Neuron (in vitro differentiated cells): ENCODE data around the gene CDH4.

ENCODE experiments used
- H2AFZ ChIP-seq: one replicate; pipeline ENCODE4 v1.6.1; 2013; ENCODE audit warnings: low read depth, mild to moderate bottlenecking, inconsistent platforms, low read length, moderate library complexity
- H3K27me3 ChIP-seq: one replicate; pipeline ENCODE4 v1.6.1; 2013; ENCODE audit warnings: low read length; ENCODE audit not compliant: insufficient read depth
- H3K36me3 ChIP-seq: one replicate; pipeline ENCODE4 v1.6.1; 2013; ENCODE audit warnings: low read length; ENCODE audit not compliant: insufficient read depth
- H3K4me1 ChIP-seq: one replicate; pipeline ENCODE4 v1.6.1; 2013; ENCODE audit warnings: low read length; ENCODE audit not compliant: insufficient read depth
- H3K4me3 ChIP-seq: 2 replicates; pipeline ENCODE4 v1.5.1; 2013; ENCODE audit warnings: mild to moderate bottlenecking, low read length, moderate library complexity
- H3K9me3 ChIP-seq: one replicate; pipeline ENCODE4 v1.6.1; 2013; ENCODE audit warnings: low read length

CDH4 gene

GRCh38 chr20:61541537-61541936 lies 289.5 kb downstream of the CDH4 start:
- H2AFZ ChIP-seq: no peak overlapping the region
- H3K36me3 ChIP-seq: no peaks in the 10 kb centered on the region
- no peak overlapping the region for H3K4me3 ChIP-seq
- H3K9me3 ChIP-seq: peaks cover 4% of the 10 kb centered on the region
- H3K27me3 ChIP-seq: no peaks in the 10 kb centered on the region
- peaks cover 7% of the 10 kb centered on the region for H3K4me1 ChIP-seq

GRCh38 chr20:61543086-61543485 lies 291.0 kb downstream of the CDH4 start:
- H2AFZ ChIP-seq: no peak overlapping the region
- peaks cover 4% of the 10 kb centered on the region for H3K9me3 ChIP-seq
- H3K4me3 ChIP-seq: no peak overlapping the region
- no peaks in the 10 kb centered on the region for H3K36me3 ChIP-seq
- no peaks in the 10 kb centered on the region for H3K27me3 ChIP-seq
- H3K4me1 ChIP-seq: no peaks in the 10 kb centered on the region

- Histone ChIP-seq H3K36me3 (no peaks in the 10 kb centered on the region), H2AFZ (no peak overlapping the region), H3K4me3 (no peak overlapping the region), H3K4me1 (no peaks in the 10 kb centered on the region), H3K27me3 (no peaks in the 10 kb centered on the region), H3K9me3 (peaks cover 4% of the 10 kb centered on the region)
Measured at GRCh38 chr20:61543931-61544745, 292.1 kb downstream of the CDH4 start.

DNA sequence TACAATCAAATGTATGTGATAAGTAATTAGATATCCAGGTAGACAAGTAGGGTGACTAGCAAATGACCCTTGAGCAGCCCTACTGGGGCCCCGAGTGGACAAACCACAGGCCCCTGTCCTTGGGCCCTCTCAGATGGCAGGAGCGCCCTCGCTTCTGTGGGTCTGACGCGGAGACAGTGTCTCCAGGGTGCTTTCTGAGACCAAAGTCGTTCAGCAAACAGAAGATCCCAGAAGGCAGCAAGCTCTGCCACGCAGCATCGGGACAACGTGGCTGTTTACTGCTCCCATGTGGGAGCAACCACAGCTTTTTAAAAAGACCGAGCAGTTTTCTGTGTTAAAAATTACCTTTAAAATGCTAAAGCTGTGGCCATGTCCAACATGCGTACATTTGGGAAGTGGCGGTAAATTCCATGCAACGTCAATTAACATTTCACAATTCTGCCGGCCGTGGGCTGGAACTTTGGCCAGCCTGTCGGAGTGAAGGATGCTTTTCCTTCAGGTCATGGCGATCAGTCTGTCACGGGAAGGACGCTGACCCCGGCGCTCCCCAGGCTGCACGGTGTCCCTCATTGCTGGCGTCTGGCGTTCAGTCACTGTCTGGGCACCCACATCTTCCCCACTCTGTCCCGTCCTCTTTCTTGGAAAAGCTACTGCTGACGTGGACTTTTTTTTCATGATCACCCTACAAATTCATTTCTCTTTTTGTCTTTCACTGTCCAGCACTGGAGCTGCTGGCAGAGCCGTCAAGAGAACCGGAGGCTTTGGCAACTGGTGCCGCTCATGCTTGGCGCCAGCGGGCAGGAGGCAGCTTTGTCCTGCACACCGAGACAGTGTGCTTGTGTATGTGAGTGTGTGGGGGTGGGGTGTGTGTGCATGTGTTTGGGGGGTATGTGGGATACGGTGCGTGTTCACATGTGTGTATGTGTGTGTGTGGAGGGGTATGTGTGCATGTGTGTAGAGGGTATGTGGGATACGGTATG lies 293.1 kb downstream of the CDH4 start:
- Histone ChIP-seq H3K4me1 (no peaks in the 10 kb centered on the region), H3K4me3 (no peak overlapping the region), H3K9me3 (peaks cover 2% of the 10 kb centered on the region), H3K36me3 (no peaks in the 10 kb centered on the region), H3K27me3 (no peaks in the 10 kb centered on the region), H2AFZ (no peak overlapping the region)

DNA sequence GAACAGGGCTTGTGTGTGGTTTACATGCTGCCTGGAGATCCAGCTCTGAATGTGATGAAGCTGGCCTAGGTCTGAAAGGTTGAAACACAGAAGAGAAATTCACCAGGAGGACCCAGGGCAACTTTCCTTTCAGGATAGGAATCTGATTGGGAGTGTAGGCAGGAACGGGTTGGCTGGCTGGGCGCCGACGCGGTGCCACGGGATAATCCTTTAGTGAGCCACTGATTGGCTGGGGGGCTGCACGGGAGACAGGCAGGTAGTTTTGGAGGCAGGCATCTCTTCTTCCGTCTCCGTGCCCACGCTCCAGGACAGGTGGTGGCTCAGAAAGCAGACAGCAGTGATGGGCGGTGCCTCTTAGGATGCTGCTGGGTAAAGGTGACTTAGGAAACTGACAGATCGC lies 294.6 kb downstream of the CDH4 start:
- no peak overlapping the region for H2AFZ ChIP-seq
- no peak overlapping the region for H3K4me3 ChIP-seq
- H3K4me1 ChIP-seq: no peaks in the 10 kb centered on the region
- H3K36me3 ChIP-seq: no peaks in the 10 kb centered on the region
- peaks cover 6% of the 10 kb centered on the region for H3K9me3 ChIP-seq
- no peaks in the 10 kb centered on the region for H3K27me3 ChIP-seq

DNA sequence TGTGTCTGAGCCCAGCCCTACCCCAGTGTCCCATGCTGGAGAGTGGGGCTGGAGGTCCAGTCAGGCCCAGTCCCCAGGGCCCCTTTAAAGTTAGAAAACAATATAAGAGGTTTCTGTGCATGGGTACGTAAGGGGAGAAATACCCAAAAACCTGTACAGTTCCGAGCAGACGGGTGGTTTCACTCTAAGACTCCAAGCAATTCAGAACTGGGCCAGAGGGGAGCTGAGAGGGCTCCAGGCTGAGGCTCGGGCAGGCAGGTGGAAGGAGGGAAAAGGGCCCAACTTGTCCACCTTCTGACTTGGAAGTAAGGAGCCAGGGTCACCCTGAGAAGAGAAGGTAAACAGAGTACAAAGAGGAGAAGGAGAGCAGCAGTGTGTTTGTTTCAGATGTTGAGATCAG lies 296.0 kb downstream of the CDH4 start:
- Histone ChIP-seq H3K27me3 (no peaks in the 10 kb centered on the region), H3K36me3 (no peaks in the 10 kb centered on the region), H3K4me3 (no peak overlapping the region), H2AFZ (no peak overlapping the region), H3K4me1 (no peaks in the 10 kb centered on the region), H3K9me3 (peaks cover 5% of the 10 kb centered on the region)

- H2AFZ ChIP-seq: no peak overlapping the region
- no peaks in the 10 kb centered on the region for H3K36me3 ChIP-seq
- no peaks in the 10 kb centered on the region for H3K4me1 ChIP-seq
- H3K27me3 ChIP-seq: no peaks in the 10 kb centered on the region
- peaks cover 5% of the 10 kb centered on the region for H3K9me3 ChIP-seq
- no peak overlapping the region for H3K4me3 ChIP-seq
Measured at GRCh38 chr20:61549865-61550264, 297.8 kb downstream of the CDH4 start.

GRCh38 chr20:61551401-61551800 lies 299.3 kb downstream of the CDH4 start:
- Histone ChIP-seq H3K4me3 (no peak overlapping the region), H3K9me3 (peaks cover 5% of the 10 kb centered on the region), H3K36me3 (no peaks in the 10 kb centered on the region), H2AFZ (no peak overlapping the region), H3K4me1 (no peaks in the 10 kb centered on the region), H3K27me3 (no peaks in the 10 kb centered on the region)

DNA sequence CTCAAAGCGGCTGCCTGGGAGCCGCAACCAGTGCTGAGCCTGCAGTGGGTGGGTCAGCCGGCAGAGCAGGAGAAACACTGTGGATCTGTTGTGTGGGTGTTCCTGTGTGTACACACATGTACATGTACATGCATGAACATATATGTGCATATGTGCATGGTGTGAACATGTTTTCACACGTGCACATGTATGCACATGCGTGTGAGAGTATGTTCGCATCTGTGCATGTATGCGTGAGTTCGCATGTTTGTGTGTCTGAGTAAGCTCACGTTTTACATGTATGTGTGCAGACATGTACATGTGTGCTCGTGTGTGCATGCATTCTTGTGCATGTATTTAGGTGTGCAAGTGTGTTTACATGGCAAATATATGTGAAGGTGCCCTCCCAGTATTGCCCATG lies 302.6 kb downstream of the CDH4 start:
- no peak overlapping the region for H3K4me3 ChIP-seq
- no peaks in the 10 kb centered on the region for H3K36me3 ChIP-seq
- no peaks in the 10 kb centered on the region for H3K27me3 ChIP-seq
- no peak overlapping the region for H2AFZ ChIP-seq
- no peaks in the 10 kb centered on the region for H3K4me1 ChIP-seq
- H3K9me3 ChIP-seq: peaks cover 10% of the 10 kb centered on the region

- Histone ChIP-seq H2AFZ (no peak overlapping the region), H3K9me3 (peaks cover 9% of the 10 kb centered on the region), H3K27me3 (no peaks in the 10 kb centered on the region), H3K4me3 (no peak overlapping the region), H3K36me3 (no peaks in the 10 kb centered on the region), H3K4me1 (no peaks in the 10 kb centered on the region)
Measured at GRCh38 chr20:61555566-61555965, 303.5 kb downstream of the CDH4 start.

DNA sequence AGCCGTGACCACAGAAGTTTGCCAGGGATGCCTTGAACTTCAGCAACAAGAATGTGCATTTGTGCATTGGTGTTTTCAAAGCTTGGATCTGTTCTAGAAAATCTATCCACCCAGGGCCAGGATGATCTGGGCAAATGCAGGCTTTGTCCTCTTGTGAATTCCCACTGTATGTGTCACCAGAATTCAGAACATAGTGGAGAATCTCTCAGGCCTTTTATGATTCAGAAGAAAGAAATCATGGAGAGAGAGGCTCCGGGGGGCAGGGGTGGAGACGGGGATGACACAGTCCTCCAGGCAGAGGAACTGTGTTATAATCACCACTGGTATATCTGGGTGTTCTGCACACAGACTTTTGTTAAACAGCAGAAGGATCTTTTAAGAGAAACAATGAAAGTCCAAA lies 304.1 kb downstream of the CDH4 start:
- Histone ChIP-seq H3K27me3 (no peaks in the 10 kb centered on the region), H3K9me3 (peaks cover 7% of the 10 kb centered on the region), H3K4me3 (no peak overlapping the region), H3K36me3 (no peaks in the 10 kb centered on the region), H3K4me1 (no peaks in the 10 kb centered on the region), H2AFZ (no peak overlapping the region)

DNA sequence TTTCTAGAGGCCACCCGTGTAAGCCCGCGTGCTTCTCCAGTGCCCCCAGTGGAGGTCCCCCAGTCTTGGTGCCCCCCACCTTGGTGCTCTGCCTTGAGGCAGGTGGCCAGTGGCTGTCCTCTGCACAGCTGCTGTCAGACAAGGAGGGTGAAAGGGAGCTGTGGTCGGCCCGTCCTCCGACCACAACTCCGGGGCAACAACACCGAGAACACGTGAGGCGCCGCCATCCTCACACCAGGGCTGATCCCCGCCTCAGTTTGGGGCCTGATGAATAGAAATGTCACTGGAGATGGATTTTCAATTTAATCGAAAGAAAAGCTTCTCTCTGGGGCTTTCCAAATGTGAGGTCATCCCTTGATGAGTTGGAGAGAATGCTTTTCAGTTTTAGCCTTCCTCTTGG lies 304.6 kb downstream of the CDH4 start:
- Histone ChIP-seq H3K36me3 (no peaks in the 10 kb centered on the region), H2AFZ (no peak overlapping the region), H3K9me3 (peaks cover 5% of the 10 kb centered on the region), H3K4me3 (no peak overlapping the region), H3K4me1 (no peaks in the 10 kb centered on the region), H3K27me3 (no peaks in the 10 kb centered on the region)

DNA sequence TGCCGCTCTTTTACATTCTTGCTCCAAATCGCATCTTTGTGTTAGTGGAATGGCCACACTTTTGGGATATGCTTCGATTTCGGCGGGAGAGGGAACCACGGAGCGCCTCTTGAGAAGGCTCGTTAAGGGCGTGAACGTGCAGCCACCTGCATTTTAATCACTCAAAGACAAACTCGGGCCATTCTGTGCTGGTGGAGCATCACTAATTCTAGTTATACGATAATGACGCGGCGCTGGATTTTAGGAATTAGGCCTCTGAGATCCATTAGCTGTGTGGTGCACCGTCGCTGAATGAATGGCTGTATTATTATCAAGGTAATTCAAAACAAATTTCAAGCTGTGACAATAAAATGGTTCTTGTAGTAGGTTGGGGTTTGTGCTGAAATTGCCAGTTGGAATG lies 305.6 kb downstream of the CDH4 start:
- no peaks in the 10 kb centered on the region for H3K4me1 ChIP-seq
- H3K9me3 ChIP-seq: peaks cover 5% of the 10 kb centered on the region
- no peak overlapping the region for H2AFZ ChIP-seq
- H3K27me3 ChIP-seq: no peaks in the 10 kb centered on the region
- no peak overlapping the region for H3K4me3 ChIP-seq
- H3K36me3 ChIP-seq: no peaks in the 10 kb centered on the region
